K562 (cell line): ENCODE measurements around the gene NEDD4L. TPM values are rescaled to one million over a fixed set of nuclear protein-coding genes. Genes with fewer than 3 reads are reported as not detected.
A peak's percentile ranks its signal among the peaks of the same experiment; 100 is the strongest.

Source experiments
- CEBPG ChIP-seq, 3 experiments: fragments of 200-800 bp in 1 of 3; sonication (Bioruptor generic) in 1 of 3; sonication (generic) in 1 of 3; formaldehyde crosslinking in 1 of 3; IDR thresholded peaks in 2 of 3; conservative IDR thresholded peaks in 1 of 3; 2 replicates each; pipeline versions ENCODE4 v1.6.1 to v1.8.0; 2016 to 2022; ENCODE audit warnings: missing compliant biosample characterization in 2 of 3, missing genetic modification characterization in 2 of 3, mild to moderate bottlenecking in 1 of 3, missing genetic modification reagents in 1 of 3
- DNMT1 ChIP-seq: fragments of 450-650 bp; IDR thresholded peaks from 2 replicates; pipeline ENCODE4 v1.6.1; 2016; ENCODE audit warnings: antibody characterized with exemption, mild to moderate bottlenecking
- ESRRA ChIP-seq: fragments of 450-650 bp; IDR thresholded peaks from 2 replicates; pipeline ENCODE4 v1.6.1; 2014; ENCODE audit warnings: low read depth, mild to moderate bottlenecking, moderate library complexity, borderline replicate concordance
- EWSR1 ChIP-seq: fragments of 450-650 bp; IDR thresholded peaks from 2 replicates; pipeline ENCODE4 v1.6.1; 2018; ENCODE audit warnings: borderline replicate concordance, mild to moderate bottlenecking, low read depth, moderate library complexity; ENCODE audit not compliant: partially characterized antibody
- GTF2A2 ChIP-seq: IDR thresholded peaks from 2 replicates; pipeline ENCODE4 v1.6.1; 2016; ENCODE audit warnings: mild to moderate bottlenecking, missing genetic modification characterization, missing compliant biosample characterization
- HMG20A ChIP-seq: fragments of 450-650 bp; formaldehyde crosslinking; conservative IDR thresholded peaks from 2 replicates; pipeline ENCODE4 v1.4.0; 2020; ENCODE audit warnings: mild to moderate bottlenecking, mixed read lengths
- JUNB ChIP-seq: fragments of 450-650 bp; formaldehyde crosslinking; conservative IDR thresholded peaks from 2 replicates; pipeline ENCODE4 v1.4.0; 2020; ENCODE audit warnings: mild to moderate bottlenecking
- KLF1 ChIP-seq: fragments of 450-650 bp; IDR thresholded peaks from 2 replicates; pipeline ENCODE4 v1.6.1; 2016; ENCODE audit warnings: missing genetic modification characterization, missing compliant biosample characterization
- NFYB ChIP-seq: IDR thresholded peaks from 2 replicates; pipeline ENCODE4 v1.6.1; 2011; ENCODE audit warnings: mild to moderate bottlenecking, moderate library complexity; ENCODE audit not compliant: insufficient read length; ENCODE audit errors: extremely low read depth
- POLR3A ChIP-seq: IDR thresholded peaks from 2 replicates; pipeline ENCODE4 v1.6.1; 2011; ENCODE audit warnings: borderline replicate concordance, mild to moderate bottlenecking, moderate library complexity; ENCODE audit not compliant: insufficient read length, insufficient read depth; ENCODE audit errors: extremely low read depth
- PTBP1 ChIP-seq: fragments of 200-400 bp; formaldehyde crosslinking; IDR thresholded peaks from 2 replicates; pipeline ENCODE4 v1.6.1; 2017; ENCODE audit warnings: low read depth, low read length
- RERE ChIP-seq: sonication (generic); formaldehyde crosslinking; IDR thresholded peaks from 2 replicates; pipeline ENCODE4 v1.8.0; 2023; ENCODE audit warnings: missing genetic modification reagents, mild to moderate bottlenecking, borderline replicate concordance
- RNF2 ChIP-seq: sonication (generic); IDR thresholded peaks from 2 replicates; pipeline ENCODE4 v1.6.1; 2016
- SLC30A9 ChIP-seq: fragments of 250-450 bp; sonication (Bioruptor Pico); IDR thresholded peaks from 2 replicates; pipeline ENCODE4 v1.8.0; 2022; ENCODE audit warnings: mild to moderate bottlenecking, moderate library complexity
- SMAD2 ChIP-seq: fragments of 150-350 bp; IDR thresholded peaks from 2 replicates; pipeline ENCODE4 v1.6.1; 2014; ENCODE audit warnings: low read depth, mild to moderate bottlenecking, low read length
- ZC3H11A ChIP-seq: IDR thresholded peaks from 2 replicates; pipeline ENCODE4 v1.6.1; 2012; ENCODE audit warnings: low read depth, low read length, improper control_type of control experiment
- ZNF253 ChIP-seq: fragments of 250-450 bp; sonication (Bioruptor Pico); conservative IDR thresholded peaks from 2 replicates; pipeline ENCODE4 v1.6.1; 2021; ENCODE audit warnings: mild to moderate bottlenecking
- ZNF3 ChIP-seq: fragments of 250-450 bp; sonication (Bioruptor Pico); IDR thresholded peaks from 2 replicates; pipeline ENCODE4 v1.5.0; 2021; ENCODE audit warnings: mild to moderate bottlenecking, moderate library complexity
- ZNF445 ChIP-seq: fragments of 250-450 bp; sonication (Bioruptor Pico); IDR thresholded peaks from 2 replicates; pipeline ENCODE4 v1.4.0; 2020; ENCODE audit warnings: low read depth, mild to moderate bottlenecking, moderate library complexity
- polyA plus RNA-seq, 8 experiments: library from polyadenylated mRNA; depleted of rRNA in 4 of 8; stranded (reverse) in 5 of 8; unstranded in 3 of 8; fragments of >200 nt; fragmentation: Nextera tagmentation in 2 of 8; fragmentation: Illumina TruSeq in 1 of 8; extraction: Ambion mirVana in 2 of 8; extraction: Trizol in 1 of 8; gene quantifications; 2 replicates each; pipeline versions ENCODE4 v1.2.1 to v1.2.3, GENCODE V29; 2011 to 2014; ENCODE audit warnings: inconsistent platforms in 1 of 8, missing spikeins in 1 of 8
- total RNA-seq, 7 experiments: library from RNA; depleted of rRNA in 6 of 7; stranded (reverse); fragments of >200 nt in 6 of 7; fragmentation: Illumina TruSeq in 2 of 7; extraction: Trizol in 2 of 7; gene quantifications; 2 replicates each; pipeline versions ENCODE4 v1.2.1 to v1.2.3, GENCODE V29; 2011 to 2021; ENCODE audit warnings: low replicate concordance in 1 of 7
- TF ChIP-seq, protein P1 (sequence below): sonication (generic); formaldehyde crosslinking; IDR thresholded peaks from 2 replicates; pipeline ENCODE4 v1.8.1; 2022; ENCODE audit warnings: missing genetic modification reagents
- TF ChIP-seq, protein P2 (sequence below): fragments of 200-400 bp; formaldehyde crosslinking; IDR thresholded peaks from 2 replicates; pipeline ENCODE4 v1.6.1; 2017; ENCODE audit warnings: mild to moderate bottlenecking, low read depth, low read length, moderate library complexity

NEDD4L gene
- total and polyA plus RNA-seq, 9 of the 15 experiments (the other 6 are each of a cell fraction or from before 2014, with no cell fraction given): 8.1 to 33.4 (median 19.9) TPM

DNA sequence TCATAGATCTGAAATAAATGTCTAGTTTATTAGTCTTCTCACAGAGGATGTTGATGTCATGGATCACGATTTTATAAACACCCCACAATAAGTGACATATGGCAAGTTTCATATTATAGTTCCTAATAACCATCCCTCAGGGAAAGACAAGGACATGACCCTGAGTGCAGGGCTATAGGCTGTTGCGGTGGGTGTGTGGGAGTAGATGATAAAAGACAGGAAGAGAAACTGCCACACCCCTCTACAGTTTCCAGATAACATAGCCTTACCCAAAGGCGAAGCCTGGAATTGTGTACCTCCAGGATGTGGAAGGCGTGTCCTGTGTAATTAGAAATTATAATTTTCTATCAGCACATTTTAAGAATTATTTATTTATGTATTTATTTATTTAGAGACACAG lies 2.4 kb upstream of the NEDD4L start (continued):
- TF ChIP-seq, protein P1, sequence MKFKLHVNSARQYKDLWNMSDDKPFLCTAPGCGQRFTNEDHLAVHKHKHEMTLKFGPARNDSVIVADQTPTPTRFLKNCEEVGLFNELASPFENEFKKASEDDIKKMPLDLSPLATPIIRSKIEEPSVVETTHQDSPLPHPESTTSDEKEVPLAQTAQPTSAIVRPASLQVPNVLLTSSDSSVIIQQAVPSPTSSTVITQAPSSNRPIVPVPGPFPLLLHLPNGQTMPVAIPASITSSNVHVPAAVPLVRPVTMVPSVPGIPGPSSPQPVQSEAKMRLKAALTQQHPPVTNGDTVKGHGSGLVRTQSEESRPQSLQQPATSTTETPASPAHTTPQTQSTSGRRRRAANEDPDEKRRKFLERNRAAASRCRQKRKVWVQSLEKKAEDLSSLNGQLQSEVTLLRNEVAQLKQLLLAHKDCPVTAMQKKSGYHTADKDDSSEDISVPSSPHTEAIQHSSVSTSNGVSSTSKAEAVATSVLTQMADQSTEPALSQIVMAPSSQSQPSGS: no peak
- TF ChIP-seq ZC3H11A: no peak
- peak; percentile 78; the same call in 1 of the 2 replicates for TF ChIP-seq KLF1 (tag)
- no peak for TF ChIP-seq ZNF3 (CRISPR knock-in tag)
- TF ChIP-seq PTBP1: no peak
- TF ChIP-seq ZNF445 (CRISPR knock-in tag): no peak
- no peak for TF ChIP-seq SMAD2
- TF ChIP-seq JUNB: no peak
- no peak for TF ChIP-seq POLR3A
- no peak for TF ChIP-seq CEBPG (CRISPR knock-in tag; IDR thresholded peaks at IDR 0.05)
- TF ChIP-seq CEBPG (tag; conservative IDR thresholded peaks at IDR 0.05 in 1 of 2, IDR thresholded peaks at IDR 0.05 in 1 of 2): no peak
- TF ChIP-seq SLC30A9 (CRISPR knock-in tag): no peak
- TF ChIP-seq EWSR1: no peak
- TF ChIP-seq, protein P2, sequence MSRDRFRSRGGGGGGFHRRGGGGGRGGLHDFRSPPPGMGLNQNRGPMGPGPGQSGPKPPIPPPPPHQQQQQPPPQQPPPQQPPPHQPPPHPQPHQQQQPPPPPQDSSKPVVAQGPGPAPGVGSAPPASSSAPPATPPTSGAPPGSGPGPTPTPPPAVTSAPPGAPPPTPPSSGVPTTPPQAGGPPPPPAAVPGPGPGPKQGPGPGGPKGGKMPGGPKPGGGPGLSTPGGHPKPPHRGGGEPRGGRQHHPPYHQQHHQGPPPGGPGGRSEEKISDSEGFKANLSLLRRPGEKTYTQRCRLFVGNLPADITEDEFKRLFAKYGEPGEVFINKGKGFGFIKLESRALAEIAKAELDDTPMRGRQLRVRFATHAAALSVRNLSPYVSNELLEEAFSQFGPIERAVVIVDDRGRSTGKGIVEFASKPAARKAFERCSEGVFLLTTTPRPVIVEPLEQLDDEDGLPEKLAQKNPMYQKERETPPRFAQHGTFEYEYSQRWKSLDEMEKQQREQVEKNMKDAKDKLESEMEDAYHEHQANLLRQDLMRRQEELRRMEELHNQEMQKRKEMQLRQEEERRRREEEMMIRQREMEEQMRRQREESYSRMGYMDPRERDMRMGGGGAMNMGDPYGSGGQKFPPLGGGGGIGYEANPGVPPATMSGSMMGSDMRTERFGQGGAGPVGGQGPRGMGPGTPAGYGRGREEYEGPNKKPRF: no peak
- peak; percentile 81 for TF ChIP-seq RNF2
- no peak for TF ChIP-seq ZNF253 (CRISPR knock-in tag)
- TF ChIP-seq HMG20A (CRISPR knock-in tag): no peak
- TF ChIP-seq RERE (CRISPR knock-in tag): no peak
- TF ChIP-seq NFYB: no peak
- peak; percentile 93 for TF ChIP-seq ESRRA
- no peak for TF ChIP-seq GTF2A2 (tag)
- no peak for TF ChIP-seq DNMT1
